Stomach (tissue), 9 donors: ENCODE measurements around the gene ITIH3. TPM values are rescaled to one million over a fixed set of nuclear protein-coding genes. Genes with fewer than 3 reads are reported as not detected.

ENCODE experiments used
- DNase-seq, 2 donors: peaks; one replicate each; pipeline versions ENCODE4 v3.0.0 to v3.0.0-alpha.2; 2013 to 2019
- H3K27ac ChIP-seq, 5 donors: fragments of 200-600 bp in 4 of 5; sonication (generic) in 4 of 5; one replicate each; pipeline ENCODE4 v1.5.1; 2013 to 2019; ENCODE audit warnings: mild to moderate bottlenecking in 1 of 5, moderate library complexity in 1 of 5
- H3K27me3 ChIP-seq, 3 donors: fragments of 200-600 bp; sonication (generic); one replicate each; pipeline ENCODE4 v1.5.1; 2017 to 2019; ENCODE audit warnings: mixed run types in 1 of 3
- H3K36me3 ChIP-seq, 4 donors: fragments of 200-600 bp; sonication (generic); 1 replicate in 3 of 4; 2 replicates in 1 of 4; pipeline ENCODE4 v1.5.1; 2016 to 2019
- H3K4me1 ChIP-seq, 4 donors: fragments of 200-600 bp; sonication (generic); one replicate each; pipeline ENCODE4 v1.5.1; 2016 to 2019
- H3K4me3 ChIP-seq, 4 donors: fragments of 200-600 bp; sonication (generic) in 3 of 4; one replicate each; pipeline ENCODE4 v1.5.1; 2016 to 2019; ENCODE audit warnings: mild to moderate bottlenecking in 1 of 4
- H3K9me3 ChIP-seq, 4 donors: fragments of 200-600 bp; sonication (generic); one replicate each; pipeline ENCODE4 v1.5.1; 2016 to 2019
- EP300 ChIP-seq: sonication (generic); formaldehyde crosslinking; IDR thresholded peaks from one replicate; pipeline ENCODE4 v1.6.1; 2017; ENCODE audit warnings: antibody characterized with exemption
- POLR2A ChIP-seq, 4 donors: fragments of 450-650 bp; IDR thresholded peaks; one replicate each; pipeline ENCODE4 v1.6.1; 2016; ENCODE audit warnings: antibody characterized with exemption in 4 of 4, control low read depth in 2 of 4, mild to moderate bottlenecking in 1 of 4, moderate library complexity in 1 of 4
- POLR2AphosphoS5 ChIP-seq, 3 donors: sonication (generic); formaldehyde crosslinking; IDR thresholded peaks; one replicate each; pipeline ENCODE4 v1.6.1; 2016; ENCODE audit warnings: antibody characterized with exemption in 3 of 3
- WGBS, 5 donors: extraction: QIAGEN DNeasy Blood & Tissue Kit in 3 of 5; methylation state at CpG; one replicate each; pipeline versions ENCODE4 v1.1.5 to v1.1.7; 2013 to 2018; 5-methylcytosine and 5-hydroxymethylcytosine counted together
- intact Hi-C: fragments of 100-400 bp; cut with DNase I; formaldehyde crosslinking; loops from one replicate; pipeline ENCODE4 v1.15.1; 2023; ENCODE audit warnings: low total_unique reads
- polyA plus RNA-seq, 3 donors: library from polyadenylated mRNA; stranded (reverse); fragments of 200-250 nt; gene quantifications; one replicate each; pipeline ENCODE4 v1.2.3, GENCODE V29; 2013
- small RNA-seq, 4 donors: library from RNA; depleted of rRNA; stranded (forward); fragments of <200 nt; gene quantifications; one replicate each; pipeline ENCODE3, GENCODE V24; 2016
- total RNA-seq, 5 donors: library from RNA; depleted of rRNA; stranded (reverse); fragments of >200 nt; gene quantifications; one replicate each; pipeline versions ENCODE4 v1.1.0 to v1.2.3, GENCODE V29; 2014 to 2016
- TF ChIP-seq, protein P1 (sequence below), 7 experiments: fragments of 450-650 bp in 4 of 7; fragments of 200-600 bp in 3 of 7; sonication (generic) in 3 of 7; IDR thresholded peaks; one replicate each; pipeline ENCODE4 v1.5.1; 2016 to 2019; ENCODE audit warnings: antibody characterized with exemption in 7 of 7, control low read depth in 2 of 7, mild to moderate bottlenecking in 1 of 7
- donor health status: healthy with polysubstance abuse.
- donor health status: Bipolar disorder and iron deficiency.
- donor health status: healthy.

Gene ITIH3
- total and polyA plus RNA-seq, 8 donors: 0.19 to 210 (median 6.4) TPM; not detected in 2

DNA sequence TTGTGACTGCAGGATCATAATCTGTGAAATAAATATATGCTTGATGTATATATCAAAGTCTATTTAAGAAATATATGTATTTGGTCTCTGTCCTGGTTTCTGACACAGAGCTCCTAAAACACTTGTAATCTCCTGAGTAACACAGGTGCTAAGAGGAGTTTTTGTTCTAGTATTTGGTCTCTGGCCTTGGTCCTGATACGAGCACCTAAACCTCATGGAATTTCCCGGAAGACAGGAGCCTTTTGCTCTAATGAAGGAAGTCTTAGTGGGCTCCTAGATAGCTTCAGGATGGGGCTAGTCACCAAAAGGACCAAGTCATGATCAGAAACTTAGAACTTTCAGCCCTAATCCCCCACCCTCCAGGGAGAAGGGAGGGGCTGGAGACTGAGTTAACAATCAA, 59.4 kb downstream of the ITIH3 start:
- Histone ChIP-seq H3K27ac (no peak overlapping the region), H3K27me3 (no peaks in the 10 kb centered on the region), H3K9me3 (no peaks in the 10 kb centered on the region), H3K4me3 (no peak overlapping the region), H3K4me1 (peaks cover 0 to 5% (median 0%) of the 10 kb centered on the region in 4 donors), H3K36me3 (peaks cover 36 to 68% (median 57%) of the 10 kb centered on the region in 4 donors)
- TF ChIP-seq POLR2AphosphoS5 (IDR thresholded peaks at IDR 0.05) (no peak), POLR2A (IDR thresholded peaks at IDR 0.05) (no peak), EP300 (no peak)
- TF ChIP-seq, protein P1, sequence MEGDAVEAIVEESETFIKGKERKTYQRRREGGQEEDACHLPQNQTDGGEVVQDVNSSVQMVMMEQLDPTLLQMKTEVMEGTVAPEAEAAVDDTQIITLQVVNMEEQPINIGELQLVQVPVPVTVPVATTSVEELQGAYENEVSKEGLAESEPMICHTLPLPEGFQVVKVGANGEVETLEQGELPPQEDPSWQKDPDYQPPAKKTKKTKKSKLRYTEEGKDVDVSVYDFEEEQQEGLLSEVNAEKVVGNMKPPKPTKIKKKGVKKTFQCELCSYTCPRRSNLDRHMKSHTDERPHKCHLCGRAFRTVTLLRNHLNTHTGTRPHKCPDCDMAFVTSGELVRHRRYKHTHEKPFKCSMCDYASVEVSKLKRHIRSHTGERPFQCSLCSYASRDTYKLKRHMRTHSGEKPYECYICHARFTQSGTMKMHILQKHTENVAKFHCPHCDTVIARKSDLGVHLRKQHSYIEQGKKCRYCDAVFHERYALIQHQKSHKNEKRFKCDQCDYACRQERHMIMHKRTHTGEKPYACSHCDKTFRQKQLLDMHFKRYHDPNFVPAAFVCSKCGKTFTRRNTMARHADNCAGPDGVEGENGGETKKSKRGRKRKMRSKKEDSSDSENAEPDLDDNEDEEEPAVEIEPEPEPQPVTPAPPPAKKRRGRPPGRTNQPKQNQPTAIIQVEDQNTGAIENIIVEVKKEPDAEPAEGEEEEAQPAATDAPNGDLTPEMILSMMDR (IDR thresholded peaks at IDR 0.05): no peak
- WGBS, 5 donors: 64 to 88% (median 85%) methylated on average over 2 of the region's 2 CpGs
- DNase-seq: no peak
- intact Hi-C loops: loop anchor here (10.0 kb wide), 1 partner anchor 221 kb away; no protein-coding TSS in a partner anchor

DNA sequence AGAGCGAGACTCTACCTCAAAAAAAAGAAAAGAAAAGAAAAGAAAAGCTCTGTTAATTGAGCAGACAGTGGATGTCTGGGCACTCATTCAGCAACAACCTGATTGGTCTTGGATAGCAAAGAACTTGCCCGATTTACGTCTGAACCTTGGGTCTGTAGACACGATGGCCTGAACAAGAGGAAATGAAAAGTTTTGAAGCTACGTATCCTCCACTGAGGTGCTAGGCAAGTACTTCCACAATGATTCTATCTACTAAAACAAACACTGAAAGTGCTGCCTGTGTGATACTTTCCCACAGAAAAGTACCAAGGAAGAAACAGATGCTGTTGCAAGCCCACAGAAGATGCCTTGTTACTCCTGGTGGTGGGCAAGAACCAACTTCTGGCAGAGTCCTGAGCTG, 62.1 kb downstream of the ITIH3 start:
- intact Hi-C loops: loop anchor here (10.0 kb wide), 1 partner anchor 218 kb away; no protein-coding TSS in a partner anchor
- no peak overlapping the region for H3K27ac ChIP-seq
- TF ChIP-seq POLR2A (IDR thresholded peaks at IDR 0.05) (no peak), EP300 (no peak), POLR2AphosphoS5 (IDR thresholded peaks at IDR 0.05) (no peak)
- TF ChIP-seq, protein P1 (IDR thresholded peaks at IDR 0.05): no peak
- H3K4me1 ChIP-seq: peaks cover 0 to 5% (median 0%) of the 10 kb centered on the region in 4 donors
- WGBS, 5 donors: 86 to 93% (median 88%) methylated on average over 5 of the region's 5 CpGs
- DNase-seq: no peak
- H3K36me3 ChIP-seq: peaks cover 18 to 53% (median 31%) of the 10 kb centered on the region in 4 donors
- no peak overlapping the region for H3K4me3 ChIP-seq
- no peaks in the 10 kb centered on the region for H3K27me3 ChIP-seq
- no peaks in the 10 kb centered on the region for H3K9me3 ChIP-seq

DNA sequence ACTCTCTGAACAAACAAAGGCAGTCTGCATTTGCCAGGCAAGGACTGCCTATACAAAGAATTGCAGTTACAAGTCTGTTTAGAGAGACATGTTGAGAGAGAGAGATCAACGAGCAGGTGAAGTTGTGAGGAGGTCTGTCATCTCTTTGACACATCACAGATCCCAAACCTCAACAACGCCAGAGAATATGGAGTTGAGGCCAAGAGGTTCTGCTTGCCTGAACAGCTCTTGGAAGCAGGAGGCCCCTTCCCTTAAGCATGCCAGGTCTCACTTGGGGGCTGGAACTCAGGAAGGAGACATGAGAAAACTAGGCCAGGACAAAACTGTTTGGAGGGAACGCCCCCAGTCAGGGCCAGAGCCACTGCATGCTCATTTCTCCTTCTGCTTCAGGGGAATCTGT, 62.5 kb downstream of the ITIH3 start:
- Histone ChIP-seq H3K27ac (no peak overlapping the region), H3K4me3 (no peak overlapping the region), H3K36me3 (peaks cover 13 to 48% (median 27%) of the 10 kb centered on the region in 4 donors), H3K4me1 (peaks cover 0 to 5% (median 0%) of the 10 kb centered on the region in 4 donors), H3K9me3 (no peaks in the 10 kb centered on the region), H3K27me3 (no peaks in the 10 kb centered on the region)
- TF ChIP-seq EP300 (no peak), POLR2AphosphoS5 (IDR thresholded peaks at IDR 0.05) (no peak), POLR2A (IDR thresholded peaks at IDR 0.05) (no peak)
- TF ChIP-seq, protein P1 (IDR thresholded peaks at IDR 0.05): no peak
- no peak for DNase-seq
- WGBS, 5 donors: 82 to 94% (median 92%) methylated on average over 3 of the region's 3 CpGs
- intact Hi-C loops: loop anchor here (10.0 kb wide), 1 partner anchor 218 kb away; no protein-coding TSS in a partner anchor

DNA sequence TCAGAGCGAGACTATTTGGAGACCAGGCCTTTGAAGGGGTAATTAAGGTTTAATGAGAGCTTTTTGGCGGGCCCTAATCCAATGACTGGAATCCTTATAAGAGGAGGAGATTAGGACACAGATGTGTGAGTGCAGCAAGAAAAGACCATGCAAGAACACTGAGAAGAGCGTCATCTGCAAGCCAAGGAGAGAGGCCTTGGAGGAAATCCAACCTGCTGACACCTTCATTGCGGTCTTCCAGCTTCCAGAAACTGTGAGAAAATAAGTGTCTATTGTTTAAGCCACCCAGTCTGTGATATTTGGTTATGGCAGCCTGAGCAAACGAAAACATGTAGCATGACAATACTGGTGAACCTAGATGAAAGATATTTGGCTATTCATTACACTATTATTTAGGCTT, 63.3 kb downstream of the ITIH3 start:
- WGBS, 5 donors: 80 to 96% (median 91%) methylated on average over 5 of the region's 5 CpGs
- peaks cover 10 to 41% (median 21%) of the 10 kb centered on the region in 4 donors for H3K36me3 ChIP-seq
- intact Hi-C loops: loop anchor here (10.0 kb wide), 1 partner anchor 217 kb away; no protein-coding TSS in a partner anchor
- TF ChIP-seq POLR2AphosphoS5 (IDR thresholded peaks at IDR 0.05) (no peak), EP300 (no peak), POLR2A (IDR thresholded peaks at IDR 0.05) (no peak)
- TF ChIP-seq, protein P1 (IDR thresholded peaks at IDR 0.05): no peak
- H3K4me3 ChIP-seq: no peak overlapping the region
- no peaks in the 10 kb centered on the region for H3K27me3 ChIP-seq
- no peaks in the 10 kb centered on the region for H3K9me3 ChIP-seq
- H3K4me1 ChIP-seq: peaks cover 0 to 5% (median 0%) of the 10 kb centered on the region in 4 donors
- no peak overlapping the region for H3K27ac ChIP-seq
- no peak for DNase-seq

Small RNA genes within 50 kb of the gene (small RNA-seq; reads per million reads assigned to genes)
- gene MIR8064 (0 reads per million in 4 donors), gene MUSTN1 (0 reads per million in 4 donors)

Other genes starting within 250 kb of the ITIH3 start
- gene PBRM1, start 108.9 kb upstream of the ITIH3 start, total RNA-seq: 100 to 1,000 TPM in 3 of 5 donors, 10 to 100 TPM in 2; 55.0 to 130 (median 105) TPM
- 1 to 10 TPM; 6.0 to 8.4 (median 7.8) TPM for gene PBRM1, start 108.9 kb upstream of the ITIH3 start, polyA plus RNA-seq
- 100 to 1,000 TPM in 1 of 5 donors, 10 to 100 TPM in 3, 1 to 10 TPM in 1; 5.8 to 114 (median 88.9) TPM for gene GNL3, start 108.8 kb upstream of the ITIH3 start, total RNA-seq
- 10 to 100 TPM; 37.9 to 69.1 (median 55.3) TPM for gene GNL3, start 108.8 kb upstream of the ITIH3 start, polyA plus RNA-seq
- 10 to 100 TPM in 4 of 5 donors, 1 to 10 TPM in 1; 9.4 to 81.9 (median 23.5) TPM for gene GLT8D1, start 89.0 kb upstream of the ITIH3 start, total RNA-seq
- 10 to 100 TPM; 19.9 to 29.8 (median 24.7) TPM for gene GLT8D1, start 89.0 kb upstream of the ITIH3 start, polyA plus RNA-seq
- 100 to 1,000 TPM in 1 of 5 donors, 10 to 100 TPM in 2, 1 to 10 TPM in 1, under 1 TPM in 1; 0.58 to 332 (median 57.5) TPM for gene SPCS1, start 88.7 kb upstream of the ITIH3 start, total RNA-seq
- gene SPCS1, start 88.7 kb upstream of the ITIH3 start, polyA plus RNA-seq: 100 to 1,000 TPM; 108 to 148 (median 118) TPM
- 10 to 100 TPM in 4 of 5 donors, 1 to 10 TPM in 1; 7.1 to 30.7 (median 24.2) TPM for gene NEK4, start 23.9 kb upstream of the ITIH3 start, total RNA-seq
- 1 to 10 TPM; 4.3 to 8.2 (median 6.3) TPM for gene NEK4, start 23.9 kb upstream of the ITIH3 start, polyA plus RNA-seq
- gene ITIH1, start 17.2 kb upstream of the ITIH3 start, total RNA-seq: not detected
- gene ITIH1, start 17.2 kb upstream of the ITIH3 start, polyA plus RNA-seq: 1 to 10 TPM in 1 of 3 donors, not detected in 2; 1.9 TPM
- gene ITIH4, start 35.9 kb downstream of the ITIH3 start, total RNA-seq: 100 to 1,000 TPM in 1 of 5 donors, 10 to 100 TPM in 2, 1 to 10 TPM in 2; 1.7 to 300 (median 20.9) TPM
- gene ITIH4, start 35.9 kb downstream of the ITIH3 start, polyA plus RNA-seq: 10 to 100 TPM in 2 of 3 donors, 1 to 10 TPM in 1; 7.1 to 41.7 (median 16.2) TPM
- 10 to 100 TPM in 1 of 5 donors, 1 to 10 TPM in 2, not detected in 2; 1.8 to 24.1 (median 4.5) TPM for gene MUSTN1, start 40.2 kb downstream of the ITIH3 start, total RNA-seq
- 10 to 100 TPM; 12.9 to 45.5 (median 17.9) TPM for gene MUSTN1, start 40.2 kb downstream of the ITIH3 start, polyA plus RNA-seq
- 100 to 1,000 TPM in 1 of 5 donors, 10 to 100 TPM in 3, 1 to 10 TPM in 1; 10.0 to 121 (median 20.1) TPM for gene STIMATE, start 102.8 kb downstream of the ITIH3 start, total RNA-seq
- gene STIMATE, start 102.8 kb downstream of the ITIH3 start, polyA plus RNA-seq: 10 to 100 TPM in 1 of 3 donors, 1 to 10 TPM in 2; 4.9 to 13.3 (median 5.1) TPM